ENCODE data around the gene RPS3. TPM values are rescaled to one million over a fixed set of nuclear protein-coding genes. Genes with fewer than 3 reads are reported as not detected.

RPS3 gene
- total and polyA plus RNA-seq, 2 experiments from 2014 or later: 1,745 to 2,793 TPM

DNA sequence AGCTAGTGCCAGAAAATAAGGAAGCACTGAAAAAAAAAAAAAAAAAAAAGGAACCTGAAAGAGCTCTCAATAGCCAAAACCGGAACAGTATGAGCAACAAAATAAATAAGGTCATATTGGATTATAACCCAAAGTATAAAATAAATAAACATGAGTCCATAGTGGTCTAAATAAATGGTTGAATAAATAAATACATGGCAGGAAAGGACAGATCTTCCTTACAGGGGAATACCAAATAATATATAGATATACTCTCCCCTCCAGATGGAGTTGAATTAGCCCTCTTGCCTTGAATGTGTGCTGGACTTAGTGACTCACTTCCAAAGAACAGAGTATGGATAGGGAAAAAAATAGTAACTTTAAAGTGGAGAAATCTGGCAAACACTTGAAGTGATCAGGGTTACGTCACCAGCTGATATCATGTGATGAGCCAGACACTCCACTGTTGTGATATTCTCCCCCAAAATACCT lies 33.6 kb upstream of the RPS3 start:
- no peak overlapping the region for H2AFZ ChIP-seq
- ATAC-seq (no peak), DNase-seq (ENCODE audit: low spot score) (no peak)
- no peak overlapping the region for H3K27ac ChIP-seq (ENCODE audit: low read depth)
- Mint-ChIP-seq H3K27me3 (ENCODE audit: insufficient read depth, low read depth, poor library complexity) (peaks cover 5% of the 10 kb centered on the region), H3K4me3 (no peak overlapping the region), H3K27ac (no peak overlapping the region), H3K9me3 (no peaks in the 10 kb centered on the region; the same call in 2 of the 3 replicates), H3K36me3 (ENCODE audit: low read depth) (no peaks in the 10 kb centered on the region), H3K4me1 (0 out of 3 replicates have a peak, but pooled peaks cover 2% of the 10 kb centered on the region)
- H3K79me2 ChIP-seq (replicated peaks; ENCODE audit: insufficient read depth): no peaks in the 10 kb centered on the region
- H4K20me1 ChIP-seq (replicated peaks; ENCODE audit: insufficient read depth): no peaks in the 10 kb centered on the region
- no peak overlapping the region for H3K4me2 ChIP-seq
- H3K4me1 ChIP-seq (ENCODE audit: insufficient read depth): no peaks in the 10 kb centered on the region
- H3K4me3 ChIP-seq: no peak overlapping the region
- no peaks in the 10 kb centered on the region for H3K36me3 ChIP-seq (ENCODE audit: insufficient read depth)
- no peaks in the 10 kb centered on the region for H3F3A ChIP-seq (replicated peaks; ENCODE audit: low read depth)
- no peaks in the 10 kb centered on the region for H3K27me3 ChIP-seq (ENCODE audit: insufficient read depth)
- TF ChIP-seq EZH2phosphoT487 (IDR thresholded peaks at IDR 0.05; ENCODE audit: unreplicated experiment) (no peak), ZNF114 (CRISPR knock-in tag; IDR thresholded peaks at IDR 0.05) (no peak), ZNF331 (CRISPR knock-in tag; IDR thresholded peaks at IDR 0.05; ENCODE audit: low read depth) (no peak), POLR2AphosphoS5 (IDR thresholded peaks at IDR 0.05; ENCODE audit: low read depth) (no peak), NANOG (IDR thresholded peaks at IDR 0.05; ENCODE audit: borderline replicate concordance) (no peak), EZH2 (IDR thresholded peaks at IDR 0.05; ENCODE audit: low read depth, unreplicated experiment) (no peak), JUNB (IDR thresholded peaks at IDR 0.05; ENCODE audit: unreplicated experiment) (no peak), STAT1 (IDR thresholded peaks at IDR 0.05; ENCODE audit: unreplicated experiment) (no peak), CREB1 (CRISPR knock-in tag; IDR thresholded peaks at IDR 0.05; ENCODE audit: low read depth) (no peak)
- TF ChIP-seq, protein P1, sequence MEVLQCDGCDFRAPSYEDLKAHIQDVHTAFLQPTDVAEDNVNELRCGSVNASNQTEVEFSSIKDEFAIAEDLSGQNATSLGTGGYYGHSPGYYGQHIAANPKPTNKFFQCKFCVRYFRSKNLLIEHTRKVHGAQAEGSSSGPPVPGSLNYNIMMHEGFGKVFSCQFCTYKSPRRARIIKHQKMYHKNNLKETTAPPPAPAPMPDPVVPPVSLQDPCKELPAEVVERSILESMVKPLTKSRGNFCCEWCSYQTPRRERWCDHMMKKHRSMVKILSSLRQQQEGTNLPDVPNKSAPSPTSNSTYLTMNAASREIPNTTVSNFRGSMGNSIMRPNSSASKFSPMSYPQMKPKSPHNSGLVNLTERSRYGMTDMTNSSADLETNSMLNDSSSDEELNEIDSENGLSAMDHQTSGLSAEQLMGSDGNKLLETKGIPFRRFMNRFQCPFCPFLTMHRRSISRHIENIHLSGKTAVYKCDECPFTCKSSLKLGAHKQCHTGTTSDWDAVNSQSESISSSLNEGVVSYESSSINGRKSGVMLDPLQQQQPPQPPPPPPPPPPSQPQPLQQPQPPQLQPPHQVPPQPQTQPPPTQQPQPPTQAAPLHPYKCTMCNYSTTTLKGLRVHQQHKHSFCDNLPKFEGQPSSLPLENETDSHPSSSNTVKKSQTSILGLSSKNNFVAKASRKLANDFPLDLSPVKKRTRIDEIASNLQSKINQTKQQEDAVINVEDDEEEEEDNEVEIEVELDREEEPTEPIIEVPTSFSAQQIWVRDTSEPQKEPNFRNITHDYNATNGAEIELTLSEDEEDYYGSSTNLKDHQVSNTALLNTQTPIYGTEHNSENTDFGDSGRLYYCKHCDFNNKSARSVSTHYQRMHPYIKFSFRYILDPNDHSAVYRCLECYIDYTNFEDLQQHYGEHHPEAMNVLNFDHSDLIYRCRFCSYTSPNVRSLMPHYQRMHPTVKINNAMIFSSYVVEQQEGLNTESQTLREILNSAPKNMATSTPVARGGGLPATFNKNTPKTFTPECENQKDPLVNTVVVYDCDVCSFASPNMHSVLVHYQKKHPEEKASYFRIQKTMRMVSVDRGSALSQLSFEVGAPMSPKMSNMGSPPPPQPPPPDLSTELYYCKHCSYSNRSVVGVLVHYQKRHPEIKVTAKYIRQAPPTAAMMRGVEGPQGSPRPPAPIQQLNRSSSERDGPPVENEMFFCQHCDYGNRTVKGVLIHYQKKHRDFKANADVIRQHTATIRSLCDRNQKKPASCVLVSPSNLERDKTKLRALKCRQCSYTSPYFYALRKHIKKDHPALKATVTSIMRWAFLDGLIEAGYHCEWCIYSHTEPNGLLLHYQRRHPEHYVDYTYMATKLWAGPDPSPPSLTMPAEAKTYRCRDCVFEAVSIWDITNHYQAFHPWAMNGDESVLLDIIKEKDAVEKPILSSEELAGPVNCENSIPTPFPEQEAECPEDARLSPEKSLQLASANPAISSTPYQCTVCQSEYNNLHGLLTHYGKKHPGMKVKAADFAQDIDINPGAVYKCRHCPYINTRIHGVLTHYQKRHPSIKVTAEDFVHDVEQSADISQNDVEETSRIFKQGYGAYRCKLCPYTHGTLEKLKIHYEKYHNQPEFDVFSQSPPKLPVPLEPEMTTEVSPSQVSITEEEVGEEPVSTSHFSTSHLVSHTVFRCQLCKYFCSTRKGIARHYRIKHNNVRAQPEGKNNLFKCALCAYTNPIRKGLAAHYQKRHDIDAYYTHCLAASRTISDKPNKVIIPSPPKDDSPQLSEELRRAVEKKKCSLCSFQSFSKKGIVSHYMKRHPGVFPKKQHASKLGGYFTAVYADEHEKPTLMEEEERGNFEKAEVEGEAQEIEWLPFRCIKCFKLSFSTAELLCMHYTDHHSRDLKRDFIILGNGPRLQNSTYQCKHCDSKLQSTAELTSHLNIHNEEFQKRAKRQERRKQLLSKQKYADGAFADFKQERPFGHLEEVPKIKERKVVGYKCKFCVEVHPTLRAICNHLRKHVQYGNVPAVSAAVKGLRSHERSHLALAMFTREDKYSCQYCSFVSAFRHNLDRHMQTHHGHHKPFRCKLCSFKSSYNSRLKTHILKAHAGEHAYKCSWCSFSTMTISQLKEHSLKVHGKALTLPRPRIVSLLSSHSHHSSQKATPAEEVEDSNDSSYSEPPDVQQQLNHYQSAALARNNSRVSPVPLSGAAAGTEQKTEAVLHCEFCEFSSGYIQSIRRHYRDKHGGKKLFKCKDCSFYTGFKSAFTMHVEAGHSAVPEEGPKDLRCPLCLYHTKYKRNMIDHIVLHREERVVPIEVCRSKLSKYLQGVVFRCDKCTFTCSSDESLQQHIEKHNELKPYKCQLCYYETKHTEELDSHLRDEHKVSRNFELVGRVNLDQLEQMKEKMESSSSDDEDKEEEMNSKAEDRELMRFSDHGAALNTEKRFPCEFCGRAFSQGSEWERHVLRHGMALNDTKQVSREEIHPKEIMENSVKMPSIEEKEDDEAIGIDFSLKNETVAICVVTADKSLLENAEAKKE (CRISPR knock-in tag; IDR thresholded peaks at IDR 0.05): no peak
- TF ChIP-seq, protein P2, sequence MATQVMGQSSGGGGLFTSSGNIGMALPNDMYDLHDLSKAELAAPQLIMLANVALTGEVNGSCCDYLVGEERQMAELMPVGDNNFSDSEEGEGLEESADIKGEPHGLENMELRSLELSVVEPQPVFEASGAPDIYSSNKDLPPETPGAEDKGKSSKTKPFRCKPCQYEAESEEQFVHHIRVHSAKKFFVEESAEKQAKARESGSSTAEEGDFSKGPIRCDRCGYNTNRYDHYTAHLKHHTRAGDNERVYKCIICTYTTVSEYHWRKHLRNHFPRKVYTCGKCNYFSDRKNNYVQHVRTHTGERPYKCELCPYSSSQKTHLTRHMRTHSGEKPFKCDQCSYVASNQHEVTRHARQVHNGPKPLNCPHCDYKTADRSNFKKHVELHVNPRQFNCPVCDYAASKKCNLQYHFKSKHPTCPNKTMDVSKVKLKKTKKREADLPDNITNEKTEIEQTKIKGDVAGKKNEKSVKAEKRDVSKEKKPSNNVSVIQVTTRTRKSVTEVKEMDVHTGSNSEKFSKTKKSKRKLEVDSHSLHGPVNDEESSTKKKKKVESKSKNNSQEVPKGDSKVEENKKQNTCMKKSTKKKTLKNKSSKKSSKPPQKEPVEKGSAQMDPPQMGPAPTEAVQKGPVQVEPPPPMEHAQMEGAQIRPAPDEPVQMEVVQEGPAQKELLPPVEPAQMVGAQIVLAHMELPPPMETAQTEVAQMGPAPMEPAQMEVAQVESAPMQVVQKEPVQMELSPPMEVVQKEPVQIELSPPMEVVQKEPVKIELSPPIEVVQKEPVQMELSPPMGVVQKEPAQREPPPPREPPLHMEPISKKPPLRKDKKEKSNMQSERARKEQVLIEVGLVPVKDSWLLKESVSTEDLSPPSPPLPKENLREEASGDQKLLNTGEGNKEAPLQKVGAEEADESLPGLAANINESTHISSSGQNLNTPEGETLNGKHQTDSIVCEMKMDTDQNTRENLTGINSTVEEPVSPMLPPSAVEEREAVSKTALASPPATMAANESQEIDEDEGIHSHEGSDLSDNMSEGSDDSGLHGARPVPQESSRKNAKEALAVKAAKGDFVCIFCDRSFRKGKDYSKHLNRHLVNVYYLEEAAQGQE (IDR thresholded peaks at IDR 0.05; ENCODE audit: unreplicated experiment): no peak
- TF ChIP-seq, protein P3, sequence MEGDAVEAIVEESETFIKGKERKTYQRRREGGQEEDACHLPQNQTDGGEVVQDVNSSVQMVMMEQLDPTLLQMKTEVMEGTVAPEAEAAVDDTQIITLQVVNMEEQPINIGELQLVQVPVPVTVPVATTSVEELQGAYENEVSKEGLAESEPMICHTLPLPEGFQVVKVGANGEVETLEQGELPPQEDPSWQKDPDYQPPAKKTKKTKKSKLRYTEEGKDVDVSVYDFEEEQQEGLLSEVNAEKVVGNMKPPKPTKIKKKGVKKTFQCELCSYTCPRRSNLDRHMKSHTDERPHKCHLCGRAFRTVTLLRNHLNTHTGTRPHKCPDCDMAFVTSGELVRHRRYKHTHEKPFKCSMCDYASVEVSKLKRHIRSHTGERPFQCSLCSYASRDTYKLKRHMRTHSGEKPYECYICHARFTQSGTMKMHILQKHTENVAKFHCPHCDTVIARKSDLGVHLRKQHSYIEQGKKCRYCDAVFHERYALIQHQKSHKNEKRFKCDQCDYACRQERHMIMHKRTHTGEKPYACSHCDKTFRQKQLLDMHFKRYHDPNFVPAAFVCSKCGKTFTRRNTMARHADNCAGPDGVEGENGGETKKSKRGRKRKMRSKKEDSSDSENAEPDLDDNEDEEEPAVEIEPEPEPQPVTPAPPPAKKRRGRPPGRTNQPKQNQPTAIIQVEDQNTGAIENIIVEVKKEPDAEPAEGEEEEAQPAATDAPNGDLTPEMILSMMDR (conservative IDR thresholded peaks at IDR 0.05; ENCODE audit: low read depth in 2 of 2): no peak
- TF ChIP-seq, protein P4, sequence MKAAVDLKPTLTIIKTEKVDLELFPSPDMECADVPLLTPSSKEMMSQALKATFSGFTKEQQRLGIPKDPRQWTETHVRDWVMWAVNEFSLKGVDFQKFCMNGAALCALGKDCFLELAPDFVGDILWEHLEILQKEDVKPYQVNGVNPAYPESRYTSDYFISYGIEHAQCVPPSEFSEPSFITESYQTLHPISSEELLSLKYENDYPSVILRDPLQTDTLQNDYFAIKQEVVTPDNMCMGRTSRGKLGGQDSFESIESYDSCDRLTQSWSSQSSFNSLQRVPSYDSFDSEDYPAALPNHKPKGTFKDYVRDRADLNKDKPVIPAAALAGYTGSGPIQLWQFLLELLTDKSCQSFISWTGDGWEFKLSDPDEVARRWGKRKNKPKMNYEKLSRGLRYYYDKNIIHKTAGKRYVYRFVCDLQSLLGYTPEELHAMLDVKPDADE (IDR thresholded peaks at IDR 0.05): no peak
- H3K9me2 ChIP-seq (ENCODE audit: insufficient read depth): no peaks in the 10 kb centered on the region
